GM19193 (cell line): ENCODE data around the gene AGL.

Experiments
- POLR2A ChIP-seq: IDR thresholded peaks from 4 replicates; pipeline ENCODE4 v1.6.1; 2011; ENCODE audit not compliant: insufficient read depth, insufficient read length; ENCODE audit errors: extremely low read depth

The AGL gene

DNA sequence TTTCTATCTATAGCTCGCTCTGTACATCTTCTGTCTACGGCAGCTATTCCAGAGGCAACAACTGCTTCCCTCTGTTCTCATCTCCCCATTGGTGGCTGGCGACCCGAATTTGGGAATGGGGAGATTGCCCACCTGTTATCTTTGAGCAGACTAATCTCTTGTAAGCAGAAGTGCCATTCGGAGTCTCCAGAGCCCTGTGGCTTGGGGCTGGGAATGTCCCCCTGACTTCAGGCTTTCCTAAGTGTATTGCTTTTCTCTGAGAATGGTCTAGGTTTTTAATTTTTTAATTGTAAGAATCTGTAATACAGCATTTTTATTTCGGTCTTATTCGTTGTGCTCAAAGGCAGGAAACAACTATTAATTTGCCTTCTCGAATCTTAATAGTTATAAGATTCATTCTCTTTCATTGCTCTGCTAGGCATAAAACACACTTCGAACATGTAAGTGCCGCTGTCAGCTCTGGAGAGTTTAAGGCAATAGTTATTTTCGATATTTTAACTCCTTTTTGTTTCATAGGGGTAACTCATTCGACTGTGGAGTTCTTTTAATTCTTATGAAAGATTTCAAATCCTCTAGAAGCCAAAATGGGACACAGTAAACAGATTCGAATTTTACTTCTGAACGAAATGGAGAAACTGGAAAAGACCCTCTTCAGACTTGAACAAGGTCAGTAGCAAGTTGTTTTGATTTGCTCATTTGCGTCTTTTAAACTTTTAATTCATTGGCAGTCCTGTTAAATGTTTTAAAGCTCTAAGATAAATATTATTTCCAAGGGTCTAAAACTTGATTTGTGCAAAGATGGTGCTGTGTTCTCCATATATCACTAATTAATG, 514 bp downstream of the AGL start:
- no peak for TF ChIP-seq POLR2A

DNA sequence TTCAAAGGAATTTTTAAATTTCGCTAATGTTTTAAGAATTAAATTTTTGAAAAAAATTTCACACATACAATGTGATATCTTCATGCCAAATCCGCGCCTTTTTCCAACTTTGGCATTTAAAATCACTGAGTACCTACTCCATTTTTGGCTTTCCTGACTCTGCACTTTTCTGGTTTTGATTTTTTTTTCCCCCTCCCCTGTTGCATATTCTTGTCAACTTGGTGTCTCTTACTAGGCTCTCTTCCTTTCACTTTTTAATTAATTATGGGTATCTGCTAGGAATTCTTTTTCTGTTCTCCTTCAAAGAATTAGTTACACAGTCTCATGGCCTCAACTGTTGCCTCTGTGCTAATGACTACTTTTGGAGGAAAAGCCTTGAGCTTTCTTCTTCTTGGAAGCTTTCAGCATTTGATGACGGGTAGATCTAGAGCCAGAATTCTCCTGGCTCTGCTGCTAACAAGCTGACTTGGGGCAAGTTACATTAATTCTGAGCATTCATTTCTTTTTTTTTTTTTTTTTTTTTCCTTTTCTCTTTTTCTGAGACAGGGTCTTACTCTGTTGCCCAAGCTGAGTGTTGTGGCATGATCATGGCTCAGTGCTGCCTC, 1.8 kb downstream of the AGL start:
- TF ChIP-seq POLR2A, result no peak

DNA sequence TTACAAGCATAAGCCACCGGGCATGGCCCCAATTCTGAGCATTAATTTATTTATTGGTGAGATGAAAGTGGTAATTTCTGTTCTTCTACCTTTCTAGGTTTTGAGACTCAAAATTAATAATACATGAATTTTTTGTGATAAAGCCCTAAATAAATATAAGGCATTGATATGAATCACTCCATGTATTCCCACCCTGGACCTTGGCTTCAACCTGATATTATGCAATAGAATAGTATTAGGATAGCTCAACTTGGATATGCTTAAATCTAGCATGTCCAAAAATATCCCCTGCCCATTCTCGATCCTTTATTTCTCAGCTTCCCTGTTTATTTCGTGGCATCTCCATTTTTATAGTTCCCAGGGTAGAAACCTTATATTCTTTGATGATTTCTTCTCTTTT, 2.5 kb downstream of the AGL start:
- TF ChIP-seq POLR2A, result no peak

DNA sequence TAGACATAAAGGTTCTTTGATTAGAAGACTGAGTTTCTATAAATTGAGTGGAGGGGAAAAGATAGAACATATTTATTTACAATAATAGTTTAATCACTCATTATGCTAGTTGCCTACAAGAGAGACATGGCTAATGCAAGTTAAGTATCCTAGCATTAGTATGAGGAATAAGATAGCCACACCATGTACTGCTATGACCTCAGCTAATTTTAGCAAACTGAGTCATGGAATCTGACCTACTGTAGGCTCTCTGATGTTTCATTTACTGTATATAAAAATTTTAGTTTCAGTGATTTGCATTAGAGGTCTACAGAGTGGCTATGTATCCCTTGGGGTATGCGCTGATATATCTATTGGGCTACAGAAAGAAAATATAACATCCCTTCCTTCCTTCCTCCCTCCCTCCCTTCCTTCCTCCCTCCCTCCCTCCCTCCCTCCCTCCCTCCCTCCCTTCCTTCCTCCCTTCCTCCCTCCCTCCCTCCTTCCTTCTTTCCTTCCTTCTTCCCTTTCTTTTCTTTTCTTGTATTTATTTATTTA, 5.8 kb downstream of the AGL start:
- no peak for TF ChIP-seq POLR2A

DNA sequence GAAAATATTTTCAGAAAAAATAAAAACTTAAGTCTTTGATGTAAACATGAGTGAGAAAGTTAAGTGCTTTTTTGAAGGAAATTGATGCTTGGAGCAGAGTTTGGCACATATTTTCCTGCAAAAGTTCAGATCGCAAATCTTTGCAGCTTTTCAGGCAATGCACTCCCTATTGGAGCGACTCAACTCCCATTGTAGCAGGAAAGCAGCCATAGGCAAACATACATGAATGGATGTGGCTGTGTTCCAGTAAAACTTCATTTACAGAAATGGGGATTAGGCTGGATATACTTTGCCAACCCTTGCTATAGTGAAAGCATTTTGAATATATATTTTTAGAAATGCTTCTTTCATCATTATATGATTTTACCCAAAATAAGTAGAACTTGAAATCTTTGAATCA, 8.1 kb downstream of the AGL start:
- TF ChIP-seq POLR2A, result no peak

DNA sequence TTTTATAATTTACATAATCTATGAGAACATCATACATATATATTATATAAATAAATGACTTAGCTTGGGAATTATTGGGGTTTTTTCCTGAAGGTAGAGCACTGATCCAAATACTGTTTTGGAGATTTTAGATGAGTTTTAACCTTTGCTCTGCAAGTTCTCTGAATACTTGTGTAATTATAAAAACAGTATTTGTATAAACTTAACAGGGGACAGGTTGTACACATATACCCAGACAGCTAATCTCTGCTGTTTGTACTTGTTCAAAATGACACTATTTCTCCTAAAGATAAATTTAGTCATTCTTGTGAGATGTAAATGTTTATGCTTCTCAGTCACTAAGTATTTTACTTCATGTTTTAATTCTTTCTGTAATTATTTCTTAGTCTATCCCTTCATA, 8.7 kb downstream of the AGL start:
- TF ChIP-seq POLR2A, result no peak

DNA sequence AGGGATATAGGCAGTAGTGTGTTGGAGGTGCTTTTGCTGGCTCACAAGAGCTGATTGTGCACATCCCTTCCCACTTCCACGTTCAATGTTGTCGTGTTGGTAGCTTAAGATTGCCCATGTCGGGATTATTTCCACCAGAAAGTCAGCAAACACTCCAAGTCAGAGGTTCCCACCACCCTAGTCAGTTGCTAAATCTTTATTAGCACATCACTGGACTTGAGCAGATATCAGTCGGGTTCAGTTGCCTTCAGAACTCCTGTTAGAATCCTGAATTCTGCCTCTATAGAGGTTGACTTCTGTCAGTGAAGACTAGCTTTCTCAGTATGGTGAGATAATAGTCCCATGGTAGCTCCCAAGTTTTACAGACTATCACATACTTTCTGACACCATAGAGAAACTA, 10.5 kb downstream of the AGL start:
- no peak for TF ChIP-seq POLR2A

DNA sequence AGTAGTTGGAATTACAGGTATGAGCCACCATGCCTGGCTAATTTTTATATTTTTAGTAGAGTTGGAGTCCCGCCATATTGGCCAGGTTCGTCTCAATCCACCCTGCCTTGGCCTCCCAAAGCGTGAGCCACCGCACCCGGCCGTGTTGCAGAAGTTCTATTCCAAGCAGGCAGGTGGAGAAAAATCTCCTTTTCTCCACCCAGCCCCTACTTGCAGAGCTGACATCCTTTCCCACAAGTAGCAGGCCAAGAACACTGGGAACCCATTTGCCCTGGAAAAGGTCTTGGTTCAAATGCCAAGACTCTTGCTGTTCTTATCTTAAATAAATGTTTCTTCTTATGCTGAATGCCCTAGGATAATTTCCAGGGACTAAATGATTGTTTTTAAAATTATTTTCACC, 17.5 kb downstream of the AGL start:
- TF ChIP-seq POLR2A, result no peak

DNA sequence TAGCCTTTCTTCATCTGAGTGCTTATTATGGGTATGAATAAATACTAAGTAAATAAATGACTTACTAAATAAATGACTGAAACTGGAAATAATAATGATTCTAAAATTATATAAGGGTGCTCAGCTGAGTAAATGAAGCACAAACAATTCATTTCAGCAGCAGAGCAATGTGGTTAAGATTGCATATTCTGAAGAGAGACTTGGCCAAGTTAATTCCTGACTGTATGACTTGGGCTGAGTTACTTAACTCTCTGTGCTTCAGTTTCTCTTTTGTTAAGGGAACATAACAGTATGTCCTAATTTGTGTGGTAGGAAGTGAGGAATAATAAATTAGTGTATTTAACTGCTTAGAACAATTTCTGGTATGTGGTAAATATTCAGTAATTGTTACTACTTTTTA, 19.1 kb downstream of the AGL start:
- TF ChIP-seq POLR2A, result no peak

DNA sequence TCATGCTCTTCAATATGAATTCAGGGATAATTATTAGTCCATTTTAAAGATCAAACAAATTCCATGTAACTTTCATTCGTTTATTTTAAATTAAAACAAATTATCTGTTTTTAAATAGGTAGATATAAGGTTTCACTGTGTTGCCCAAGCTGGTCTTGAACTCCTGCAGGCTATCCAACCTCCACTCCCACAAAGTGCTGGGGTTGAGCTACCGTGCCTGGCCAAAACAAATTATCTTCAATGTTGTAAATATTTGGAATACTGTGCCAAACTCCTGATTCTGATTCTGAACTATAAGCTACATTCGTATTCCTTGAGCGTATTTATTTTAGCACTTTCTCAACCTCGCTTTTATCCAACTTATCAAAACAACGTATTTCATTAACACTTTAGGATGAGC, 19.6 kb downstream of the AGL start:
- TF ChIP-seq POLR2A, result no peak

DNA sequence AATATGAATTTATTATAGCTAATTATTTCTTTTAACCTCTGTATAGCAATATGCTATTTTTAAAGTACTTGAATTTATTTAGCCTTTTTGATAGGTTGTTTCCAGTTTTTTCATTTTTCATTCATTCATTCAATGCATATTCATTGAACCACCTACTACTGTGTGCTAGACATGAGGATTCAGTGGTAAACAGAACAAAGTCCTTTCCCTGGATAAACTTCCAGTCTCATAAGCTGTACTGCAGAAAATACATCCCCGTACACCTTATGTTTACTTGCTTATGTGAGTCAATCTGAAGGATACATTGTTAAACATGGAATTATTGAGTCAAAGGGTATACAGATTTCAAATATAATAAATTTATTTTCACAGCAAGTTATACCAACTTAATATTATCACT, 21.9 kb downstream of the AGL start:
- TF ChIP-seq POLR2A, result no peak

DNA sequence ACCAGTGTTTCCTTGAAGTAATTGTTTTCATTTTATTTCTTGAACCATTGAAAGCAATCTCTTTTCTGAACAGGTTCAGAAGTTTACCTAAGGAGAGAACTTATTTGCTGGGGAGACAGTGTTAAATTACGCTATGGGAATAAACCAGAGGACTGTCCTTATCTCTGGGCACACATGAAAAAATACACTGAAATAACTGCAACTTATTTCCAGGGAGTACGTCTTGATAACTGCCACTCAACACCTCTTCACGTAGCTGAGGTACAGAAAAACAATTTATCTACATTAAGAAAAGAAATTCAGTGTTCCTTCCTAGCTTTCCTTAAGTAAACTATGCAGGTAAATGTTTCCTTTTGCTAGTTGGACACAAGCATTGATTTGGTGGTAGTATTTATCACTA, 27.4 kb downstream of the AGL start:
- no peak for TF ChIP-seq POLR2A

DNA sequence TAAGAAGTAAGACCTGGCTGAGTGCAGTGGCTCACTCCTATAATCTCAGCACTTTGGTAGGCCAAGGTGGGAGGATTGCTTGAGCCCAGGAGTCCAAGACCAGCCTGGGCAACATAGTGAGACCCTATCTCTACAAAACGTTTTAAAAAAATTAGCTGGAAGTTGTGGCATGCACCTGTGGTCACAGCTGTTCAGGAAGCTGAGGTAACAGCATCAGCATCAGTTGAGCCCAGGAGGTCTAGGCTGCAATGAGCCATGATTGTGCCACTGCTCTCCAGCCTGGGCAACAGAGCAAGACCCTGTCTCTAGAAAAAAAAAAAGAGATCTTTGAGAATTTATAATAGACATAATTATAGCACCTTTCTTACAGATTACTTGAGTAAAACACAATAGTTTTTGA, 36.0 kb downstream of the AGL start:
- no peak for TF ChIP-seq POLR2A

DNA sequence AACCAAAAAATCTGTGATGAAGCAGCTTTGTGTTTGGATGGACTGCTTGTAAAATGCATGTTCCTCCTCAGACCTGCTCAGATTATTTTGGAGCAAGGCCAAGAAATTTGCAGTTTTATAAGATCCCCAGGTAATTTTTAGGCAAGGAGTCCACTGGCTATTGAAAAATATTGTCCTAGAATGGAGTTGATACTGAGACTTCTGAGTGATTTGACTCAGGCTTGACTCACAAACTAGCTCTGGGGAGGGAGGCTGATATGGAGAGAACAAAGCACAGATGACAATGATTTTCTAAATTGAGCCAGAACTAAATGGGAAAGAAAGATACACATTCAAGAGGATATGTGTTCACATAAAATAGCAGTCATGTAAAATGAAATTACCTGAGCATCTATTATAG, 36.7 kb downstream of the AGL start:
- no peak for TF ChIP-seq POLR2A

DNA sequence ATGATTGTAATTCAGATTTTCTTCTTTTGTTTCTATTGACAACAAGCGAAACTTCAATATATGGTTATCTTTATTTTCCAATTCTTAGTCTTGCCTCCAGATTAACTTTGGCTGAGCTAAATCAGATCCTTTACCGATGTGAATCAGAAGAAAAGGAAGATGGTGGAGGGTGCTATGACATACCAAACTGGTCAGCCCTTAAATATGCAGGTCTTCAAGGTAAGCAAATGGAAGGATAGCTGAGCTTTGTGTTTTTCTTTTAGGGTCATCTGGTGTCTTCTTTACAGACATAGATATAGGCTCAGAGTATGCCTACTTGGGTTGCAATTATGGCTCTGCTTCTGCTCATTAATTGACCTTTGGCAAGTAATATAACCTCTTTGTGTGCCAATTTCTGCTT, 37.7 kb downstream of the AGL start:
- TF ChIP-seq POLR2A, result no peak

DNA sequence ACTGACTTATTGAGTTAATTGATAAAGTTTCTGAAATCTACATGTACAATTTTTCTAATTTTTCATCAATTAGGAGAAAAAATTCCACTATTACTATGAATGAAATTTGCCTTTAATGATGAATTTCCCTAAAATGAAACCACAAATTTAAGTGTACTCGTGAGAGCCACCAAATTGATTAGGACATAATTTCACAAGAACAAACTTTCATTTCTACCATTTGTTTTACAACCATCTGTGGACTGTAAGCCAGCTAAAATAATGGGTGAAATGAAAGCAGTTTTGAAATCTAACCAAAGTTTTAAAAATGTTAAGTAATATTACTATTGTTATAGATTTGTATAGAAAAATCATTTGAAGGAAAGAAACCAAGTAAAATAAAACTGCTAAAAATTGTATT, 41.8 kb downstream of the AGL start:
- TF ChIP-seq POLR2A, result no peak
